ENCODE results near the gene ADAMTS6. TPM values are rescaled to one million over a fixed set of nuclear protein-coding genes. Genes with fewer than 3 reads are reported as not detected.

The ADAMTS6 gene
- polyA plus RNA-seq, 1 experiment = 28.0 TPM

GRCh38 chr5:65359981-65360380, 121.7 kb downstream of the ADAMTS6 start:
- no peaks in the 10 kb centered on the region for H3K36me3 ChIP-seq (ENCODE audit: control insufficient read depth, insufficient read depth, low read length)
- H3K27me3 ChIP-seq (ENCODE audit: control insufficient read depth, insufficient read depth, low read length) = no peaks in the 10 kb centered on the region
- H3K4me3 ChIP-seq (ENCODE audit: low read depth, low read length) = no peak overlapping the region
- TF ChIP-seq, protein P1, sequence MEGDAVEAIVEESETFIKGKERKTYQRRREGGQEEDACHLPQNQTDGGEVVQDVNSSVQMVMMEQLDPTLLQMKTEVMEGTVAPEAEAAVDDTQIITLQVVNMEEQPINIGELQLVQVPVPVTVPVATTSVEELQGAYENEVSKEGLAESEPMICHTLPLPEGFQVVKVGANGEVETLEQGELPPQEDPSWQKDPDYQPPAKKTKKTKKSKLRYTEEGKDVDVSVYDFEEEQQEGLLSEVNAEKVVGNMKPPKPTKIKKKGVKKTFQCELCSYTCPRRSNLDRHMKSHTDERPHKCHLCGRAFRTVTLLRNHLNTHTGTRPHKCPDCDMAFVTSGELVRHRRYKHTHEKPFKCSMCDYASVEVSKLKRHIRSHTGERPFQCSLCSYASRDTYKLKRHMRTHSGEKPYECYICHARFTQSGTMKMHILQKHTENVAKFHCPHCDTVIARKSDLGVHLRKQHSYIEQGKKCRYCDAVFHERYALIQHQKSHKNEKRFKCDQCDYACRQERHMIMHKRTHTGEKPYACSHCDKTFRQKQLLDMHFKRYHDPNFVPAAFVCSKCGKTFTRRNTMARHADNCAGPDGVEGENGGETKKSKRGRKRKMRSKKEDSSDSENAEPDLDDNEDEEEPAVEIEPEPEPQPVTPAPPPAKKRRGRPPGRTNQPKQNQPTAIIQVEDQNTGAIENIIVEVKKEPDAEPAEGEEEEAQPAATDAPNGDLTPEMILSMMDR (IDR thresholded peaks at IDR 0.05; ENCODE audit: insufficient read depth, low read depth, low read length) = no peak
- no peak for DNase-seq (ENCODE audit: low read depth)
- ChIA-PET CTCF (no interaction called here), POLR2A (no interaction called here)

GRCh38 chr5:65359569-65359968, 122.2 kb downstream of the ADAMTS6 start:
- Histone ChIP-seq H3K36me3 (ENCODE audit: control insufficient read depth, insufficient read depth, low read length) (no peaks in the 10 kb centered on the region), H3K4me3 (ENCODE audit: low read depth, low read length) (no peak overlapping the region), H3K27me3 (ENCODE audit: control insufficient read depth, insufficient read depth, low read length) (no peaks in the 10 kb centered on the region)
- no peak for DNase-seq (ENCODE audit: low read depth)
- TF ChIP-seq, protein P1 (IDR thresholded peaks at IDR 0.05; ENCODE audit: insufficient read depth, low read depth, low read length) = no peak
- ChIA-PET CTCF (no interaction called here), POLR2A (no interaction called here)

- CTCF ChIA-PET = interaction anchor here (1.0 kb wide), 1 partner anchor 42 kb away, joined by 3 read pairs; no protein-coding TSS in a partner anchor
- TF ChIP-seq, protein P1 (IDR thresholded peaks at IDR 0.05; ENCODE audit: insufficient read depth, low read depth, low read length) = no peak
- Histone ChIP-seq H3K4me3 (ENCODE audit: low read depth, low read length) (no peak overlapping the region), H3K27me3 (ENCODE audit: control insufficient read depth, insufficient read depth, low read length) (no peaks in the 10 kb centered on the region), H3K36me3 (ENCODE audit: control insufficient read depth, insufficient read depth, low read length) (no peaks in the 10 kb centered on the region)
- POLR2A ChIA-PET = no interaction called here
- DNase-seq (ENCODE audit: low read depth) = no peak
Observed at GRCh38 chr5:65356274-65356673, 125.4 kb downstream of the ADAMTS6 start.

DNA sequence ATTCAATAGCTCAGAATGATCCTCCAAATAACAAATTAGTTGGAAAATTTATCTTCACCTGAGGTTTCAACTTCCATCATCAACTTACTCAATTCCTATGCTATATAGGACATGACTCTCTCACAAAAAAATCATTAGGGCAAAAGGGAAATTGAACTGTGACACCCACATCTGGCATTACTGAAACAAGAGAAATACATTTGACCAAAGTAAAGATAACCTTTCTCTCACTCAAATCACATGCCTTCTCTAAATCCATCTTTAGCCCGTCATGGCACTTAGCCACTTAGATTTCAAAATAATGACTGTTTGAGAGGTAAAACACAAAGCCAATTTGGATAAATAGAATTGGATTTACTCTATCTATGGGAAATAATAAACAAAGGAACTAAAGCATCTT, 126.4 kb downstream of the ADAMTS6 start:
- POLR2A ChIA-PET = no interaction called here
- Histone ChIP-seq H3K27me3 (ENCODE audit: control insufficient read depth, insufficient read depth, low read length) (no peaks in the 10 kb centered on the region), H3K36me3 (ENCODE audit: control insufficient read depth, insufficient read depth, low read length) (no peaks in the 10 kb centered on the region), H3K4me3 (ENCODE audit: low read depth, low read length) (no peak overlapping the region)
- CTCF ChIA-PET = no interaction called here
- DNase-seq (ENCODE audit: low read depth) = no peak
- TF ChIP-seq, protein P1 (IDR thresholded peaks at IDR 0.05; ENCODE audit: insufficient read depth, low read depth, low read length) = no peak

- TF ChIP-seq, protein P1 (IDR thresholded peaks at IDR 0.05; ENCODE audit: insufficient read depth, low read depth, low read length) = no peak
- ChIA-PET POLR2A (no interaction called here), CTCF (no interaction called here)
- Histone ChIP-seq H3K27me3 (ENCODE audit: control insufficient read depth, insufficient read depth, low read length) (no peaks in the 10 kb centered on the region), H3K4me3 (ENCODE audit: low read depth, low read length) (no peak overlapping the region), H3K36me3 (ENCODE audit: control insufficient read depth, insufficient read depth, low read length) (peaks cover 1% of the 10 kb centered on the region; the same call in 1 of the 2 replicates)
- DNase-seq (ENCODE audit: low read depth) = no peak
Observed at GRCh38 chr5:65341835-65342234, 139.9 kb downstream of the ADAMTS6 start.

All from BJ (cell line).